Measurements from ENCODE around the gene FOXN1.
"Not testable (repeated sequence)": the region's sequence is repeated elsewhere in the genome, so short reads cannot be mapped to it uniquely, and the experiment has no call there.

Gene FOXN1

DNA sequence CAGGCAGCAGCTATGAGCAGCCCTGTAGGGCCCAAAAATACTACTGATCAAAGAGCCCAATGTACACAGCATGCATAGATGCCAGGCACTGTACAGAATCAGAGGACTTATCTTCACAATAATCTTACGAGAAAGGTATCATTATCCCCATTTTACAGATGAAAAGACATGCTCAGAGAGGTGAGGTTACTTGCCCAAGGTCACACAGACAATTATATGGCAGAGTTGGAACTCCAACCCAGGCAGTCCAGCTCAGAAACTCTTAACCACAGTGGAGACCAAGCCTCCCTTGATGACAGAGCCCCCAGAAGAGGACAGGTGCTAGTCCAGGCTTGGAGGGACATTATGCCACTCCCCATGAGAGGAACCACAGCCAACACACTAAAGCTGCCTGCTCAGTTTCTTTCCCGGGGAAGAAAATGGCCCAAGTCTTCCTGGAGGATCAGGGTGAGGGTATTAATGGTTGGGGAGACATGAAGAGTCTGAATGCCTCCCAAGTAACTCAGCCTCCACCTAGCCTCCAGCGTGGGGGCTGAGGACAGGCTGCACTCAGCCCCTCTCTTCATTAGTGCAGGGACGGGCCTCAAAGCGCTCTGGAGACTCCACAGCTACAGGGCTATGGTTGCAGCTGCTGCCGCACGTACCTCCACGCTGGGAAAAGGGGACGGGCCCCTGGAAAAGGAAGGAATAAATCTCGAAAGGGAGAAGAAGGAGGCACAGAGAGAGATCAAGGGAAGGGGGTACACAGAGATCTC lies 45.5 kb downstream of the FOXN1 start:
- in situ Hi-C loops (cut with HindIII; ENCODE audit: low pct_ligation_motif_present, low pct_unique_long_range_greater_than_20kb, low sequenced_read_pairs): no loop called here
- DNase-seq: peak; percentile 27

DNA sequence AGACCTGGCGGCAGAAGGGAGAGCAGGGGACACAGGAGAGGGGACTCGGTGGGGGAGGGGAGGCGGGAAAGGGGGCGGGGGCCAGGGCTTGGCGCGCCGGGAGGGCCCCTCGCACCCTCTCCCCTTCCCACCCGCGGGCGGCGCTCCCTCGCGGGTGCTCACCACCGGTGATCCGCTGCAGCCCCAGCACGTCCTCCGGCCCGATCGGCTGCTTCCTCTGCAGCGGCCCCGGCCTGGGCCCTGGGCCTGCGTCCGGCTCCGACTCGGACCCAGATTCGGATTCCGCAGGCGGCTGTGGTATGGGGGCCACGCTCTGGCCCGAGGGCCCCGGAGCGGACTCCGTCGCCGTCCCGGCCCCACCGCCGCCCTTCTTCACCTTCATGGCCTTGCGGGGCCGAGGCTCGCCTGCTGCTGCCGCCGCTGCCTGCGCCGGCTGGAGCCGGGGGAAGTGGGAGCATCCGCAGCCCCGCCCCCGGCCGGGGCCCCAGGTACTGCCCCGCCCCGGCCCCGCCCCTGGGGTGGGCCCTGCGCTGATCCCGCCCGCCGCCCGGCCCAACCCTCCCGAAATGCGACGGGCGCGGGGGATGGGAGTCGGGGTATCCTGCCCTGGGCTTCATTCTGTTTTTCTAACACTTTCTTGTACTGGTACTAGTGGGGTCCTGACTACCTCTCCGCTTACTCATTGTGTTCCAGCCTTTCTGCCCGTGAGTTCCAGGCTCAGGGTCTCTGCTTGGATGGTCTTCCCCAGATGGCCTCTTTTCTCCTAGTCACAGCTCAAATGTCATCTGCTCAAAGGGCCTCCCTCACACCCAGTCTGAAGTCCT lies 46.2 kb downstream of the FOXN1 start, which contains the start of gene UNC119:
UNC119 (minus strand) TSS at position 449 of the 824 bp plus-strand sequence; CDS start at position 382, 67 bp downstream.
- peak; percentile 82 for DNase-seq
- in situ Hi-C loops (cut with HindIII; ENCODE audit: low pct_ligation_motif_present, low pct_unique_long_range_greater_than_20kb, low sequenced_read_pairs): no loop called here

DNA sequence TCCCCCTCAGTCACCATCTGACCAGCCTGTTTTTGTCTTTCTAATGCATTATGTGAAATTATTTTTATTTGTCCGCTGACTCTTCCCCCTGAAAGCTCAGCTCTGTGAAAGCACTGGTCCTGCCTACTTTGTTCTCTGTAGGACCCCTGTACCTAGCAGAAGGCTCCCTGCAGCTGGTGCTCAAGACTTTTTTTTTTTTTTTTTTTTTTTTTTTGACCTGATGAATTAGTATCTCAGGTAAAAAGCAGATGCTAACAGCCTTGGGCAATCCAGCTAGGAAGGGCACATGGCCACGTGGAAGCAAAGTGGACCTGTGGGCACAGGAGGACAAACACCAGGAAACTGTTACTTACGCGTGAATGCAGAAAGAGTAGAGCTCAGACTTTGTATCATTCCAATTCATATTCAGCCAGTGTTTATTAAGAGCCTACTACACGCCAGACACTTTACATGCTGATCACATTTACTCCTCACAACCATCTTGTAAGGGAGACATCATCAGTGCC lies 46.9 kb downstream of the FOXN1 start:
- in situ Hi-C loops (cut with HindIII; ENCODE audit: low pct_ligation_motif_present, low pct_unique_long_range_greater_than_20kb, low sequenced_read_pairs): no loop called here
- DNase-seq: no peak

DNA sequence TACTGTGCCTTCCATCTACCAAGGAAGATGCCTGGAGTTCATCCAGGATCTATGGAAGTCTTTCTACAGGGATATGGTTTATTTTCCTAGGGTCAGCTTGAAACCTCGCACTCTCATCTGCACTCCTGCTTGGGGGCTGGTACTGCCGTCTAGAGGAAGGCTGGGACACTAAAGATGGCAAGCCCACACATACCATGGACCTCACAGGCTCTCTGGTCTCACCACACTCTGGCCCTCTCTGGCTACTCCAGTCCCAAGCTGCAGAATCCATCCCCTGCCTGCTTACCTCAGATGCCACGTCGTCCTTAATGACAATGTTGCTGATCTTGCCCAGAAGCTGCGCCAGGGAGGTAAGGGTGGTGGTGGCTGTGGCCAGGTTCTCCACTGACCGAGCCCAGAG lies 48.4 kb downstream of the FOXN1 start:
- in situ Hi-C loops (cut with HindIII; ENCODE audit: low pct_ligation_motif_present, low pct_unique_long_range_greater_than_20kb, low sequenced_read_pairs): no loop called here
- DNase-seq: no peak

DNA sequence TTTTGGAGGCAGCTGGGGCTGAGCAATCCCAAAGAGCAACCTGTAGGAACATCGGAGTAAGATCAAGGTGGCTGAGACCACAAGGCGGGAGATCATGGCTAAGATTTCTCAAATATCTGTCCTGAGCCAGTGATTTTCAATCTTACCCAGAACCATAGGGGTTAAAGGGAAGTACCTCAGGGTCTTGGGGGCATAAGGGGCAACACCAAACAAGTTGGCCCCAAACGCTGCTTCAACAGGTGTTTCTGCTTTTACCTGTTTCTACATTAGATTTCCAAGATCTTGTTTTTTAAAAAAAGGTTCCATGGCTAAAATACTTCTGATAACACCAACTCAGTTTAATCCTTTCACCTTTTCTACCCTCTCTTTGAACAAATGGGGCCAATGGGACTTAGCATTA lies 48.9 kb downstream of the FOXN1 start:
- in situ Hi-C loops (cut with HindIII; ENCODE audit: low pct_ligation_motif_present, low pct_unique_long_range_greater_than_20kb, low sequenced_read_pairs): no loop called here
- no peak for DNase-seq

DNA sequence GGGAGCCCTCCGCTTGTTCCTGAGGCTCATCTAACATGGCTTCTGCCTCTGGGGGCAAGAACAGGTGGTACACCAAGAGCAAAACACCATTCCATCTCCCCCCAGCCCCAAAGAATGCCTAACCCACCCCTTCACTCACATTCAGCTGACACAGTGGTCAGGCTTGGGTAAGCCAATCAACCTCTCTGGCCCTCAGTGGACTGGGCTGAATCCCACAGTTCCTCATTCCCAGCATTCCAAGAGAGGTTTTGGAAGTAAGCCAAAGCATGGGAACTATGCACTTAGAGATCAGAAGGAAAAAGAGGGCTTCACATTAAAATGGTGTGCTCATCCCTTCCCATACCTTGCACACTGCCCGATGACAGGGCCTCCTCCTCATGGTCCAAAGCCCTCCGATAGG lies 57.3 kb downstream of the FOXN1 start:
- in situ Hi-C loops (cut with HindIII; ENCODE audit: low pct_ligation_motif_present, low pct_unique_long_range_greater_than_20kb, low sequenced_read_pairs): no loop called here
- peak; percentile 98 for DNase-seq

DNA sequence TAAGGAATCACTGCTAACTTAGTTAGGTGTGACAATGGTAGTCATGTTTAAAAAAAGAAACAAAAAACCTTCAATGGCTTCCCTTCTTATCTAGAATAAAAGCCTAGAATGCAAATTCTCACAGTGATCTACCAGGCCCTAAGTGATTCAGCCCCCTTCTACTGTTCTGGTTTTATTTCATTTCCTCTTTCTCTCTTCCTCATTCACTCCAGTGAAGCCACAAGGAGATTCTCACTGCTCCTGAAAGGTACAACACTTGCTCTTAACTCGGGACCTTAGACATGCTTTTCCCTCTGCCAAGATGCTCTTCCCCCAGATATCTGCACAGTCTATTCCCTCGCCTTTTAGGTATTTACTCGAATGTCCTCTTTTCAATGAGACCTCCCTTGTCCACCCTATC lies 61.5 kb downstream of the FOXN1 start:
- in situ Hi-C loops (cut with HindIII; ENCODE audit: low pct_ligation_motif_present, low pct_unique_long_range_greater_than_20kb, low sequenced_read_pairs): no loop called here
- no peak for DNase-seq

DNA sequence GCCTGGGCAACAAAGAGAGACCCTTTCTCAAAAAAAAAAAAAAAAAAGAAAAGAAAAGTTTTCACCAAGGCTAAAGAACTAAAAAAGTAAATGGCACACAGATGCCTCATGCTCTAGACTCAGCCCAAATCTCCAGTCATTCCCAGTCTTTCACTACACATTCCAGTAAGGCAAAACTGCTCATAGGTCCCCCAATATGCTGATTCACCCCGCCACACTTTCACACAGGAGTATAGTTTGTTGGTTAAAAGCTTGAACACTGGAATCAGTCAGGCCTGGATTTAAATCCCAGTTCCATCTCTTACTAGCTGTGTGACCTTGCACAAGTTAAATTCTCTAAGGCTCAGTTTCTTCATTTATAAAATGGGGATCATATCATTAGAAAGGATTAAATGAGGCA lies 63.3 kb downstream of the FOXN1 start:
- no peak for DNase-seq
- in situ Hi-C loops (cut with HindIII; ENCODE audit: low pct_ligation_motif_present, low pct_unique_long_range_greater_than_20kb, low sequenced_read_pairs): no loop called here

DNA sequence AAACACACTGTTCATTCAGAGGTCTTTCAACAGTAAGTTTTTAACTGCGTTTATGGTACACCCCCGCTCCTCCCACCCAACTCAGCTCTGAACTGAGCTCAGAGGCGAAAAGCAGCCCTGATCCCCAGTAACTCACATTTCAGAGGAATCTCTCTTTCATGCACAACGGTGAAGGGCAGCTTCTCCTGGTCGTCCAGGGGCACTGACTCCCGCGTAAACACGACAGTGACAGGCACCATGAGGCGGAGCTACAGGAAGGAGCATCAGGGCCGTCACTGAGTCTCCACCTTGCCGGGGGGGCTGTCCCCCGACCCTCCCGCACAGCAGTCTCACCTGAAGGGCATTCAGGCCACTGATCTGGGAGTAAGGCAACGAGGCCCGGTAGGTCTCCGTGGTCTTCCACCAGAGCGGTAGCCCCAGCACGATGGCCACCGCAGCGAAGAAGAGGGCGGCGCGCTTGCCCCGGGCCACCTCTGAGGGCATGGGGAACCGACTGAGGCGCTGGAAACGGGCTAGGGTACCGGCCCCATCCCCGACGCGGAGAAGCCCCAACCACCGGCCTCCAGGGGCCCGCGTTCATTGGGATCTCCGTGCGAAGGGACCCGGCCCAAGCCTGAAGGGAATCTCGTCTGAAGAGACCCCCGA lies 64.7 kb downstream of the FOXN1 start:
- in situ Hi-C loops (cut with HindIII; ENCODE audit: low pct_ligation_motif_present, low pct_unique_long_range_greater_than_20kb, low sequenced_read_pairs): no loop called here
- peak; percentile 12 for DNase-seq

DNA sequence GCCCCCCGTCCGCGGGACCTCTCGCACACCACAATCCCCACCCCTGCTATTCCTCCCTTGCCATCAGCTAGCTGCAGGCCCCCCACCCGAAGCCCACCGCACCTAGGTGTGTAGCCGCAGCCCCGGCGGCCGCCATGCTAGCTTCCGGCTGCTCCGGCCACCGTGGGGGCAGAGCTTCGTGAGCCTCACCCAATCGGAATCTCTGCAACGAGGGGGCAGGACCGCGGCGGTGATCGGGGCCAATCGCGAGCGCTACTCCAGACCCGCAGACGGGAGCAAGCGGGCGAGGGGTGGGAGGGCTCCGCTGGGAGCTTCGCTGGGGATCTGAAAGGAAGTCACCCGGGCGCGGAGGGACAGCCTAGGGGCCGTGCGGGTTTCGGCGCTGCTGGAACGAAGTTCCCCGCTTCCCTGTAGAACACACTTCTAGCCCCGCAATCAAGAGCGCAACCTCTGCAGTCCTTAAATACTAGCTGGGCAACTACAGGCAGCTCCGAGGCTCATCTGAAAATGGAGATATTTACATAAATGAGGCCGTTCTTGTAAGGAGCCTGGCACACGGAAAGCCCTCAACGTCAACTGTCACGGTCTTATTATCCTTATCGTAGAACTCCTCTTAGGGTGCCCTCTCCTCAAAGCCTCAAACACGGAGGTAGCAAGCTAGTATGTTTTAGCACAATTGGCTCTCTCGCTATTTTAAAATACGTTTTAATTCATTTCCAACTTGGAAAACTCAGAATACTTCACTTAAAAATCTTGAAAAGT lies 65.4 kb downstream of the FOXN1 start, which contains the start of gene PIGS:
PIGS (minus strand) TSS at position 164 of the 762 bp plus-strand sequence; CDS start at position 136, 28 bp downstream.
- in situ Hi-C loops (cut with HindIII; ENCODE audit: low pct_ligation_motif_present, low pct_unique_long_range_greater_than_20kb, low sequenced_read_pairs): no loop called here
- DNase-seq: peak; percentile 95

DNA sequence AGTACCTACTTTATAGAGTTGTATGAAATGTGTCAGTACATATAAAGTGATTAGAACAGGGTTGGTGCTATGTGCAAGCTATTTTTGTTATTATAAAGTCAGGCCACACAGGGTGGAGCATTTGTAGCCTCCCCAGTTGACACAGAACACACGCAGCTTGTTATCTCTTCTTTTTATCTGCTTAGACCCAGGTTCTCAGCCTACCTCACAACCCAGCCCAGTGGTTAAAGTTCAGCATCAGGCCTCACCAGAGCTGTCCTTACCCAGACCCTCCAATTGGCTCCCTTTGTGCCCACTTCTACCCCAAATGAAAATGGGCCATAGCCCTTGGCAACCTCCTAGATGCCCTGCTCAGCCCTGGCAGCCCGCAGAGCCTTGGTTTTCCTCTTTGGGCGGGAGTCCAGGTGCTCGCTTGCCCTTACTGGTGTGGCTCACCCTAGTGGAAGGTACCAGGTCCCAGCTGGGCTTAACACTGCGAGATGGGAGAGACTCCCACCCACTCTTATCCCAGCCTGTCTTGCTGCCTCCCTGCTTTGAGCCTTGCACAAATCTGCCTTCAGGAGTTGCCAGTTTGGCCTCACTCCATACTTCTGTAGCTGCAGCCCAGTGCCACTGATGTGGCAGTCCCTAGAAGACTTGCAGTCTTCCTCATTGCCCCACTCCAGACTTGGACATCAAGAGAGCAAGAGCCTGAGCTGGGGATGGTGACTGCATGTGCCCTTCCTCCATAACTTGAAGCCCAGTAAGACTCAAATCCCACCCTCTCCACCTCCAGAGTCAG lies 66.3 kb downstream of the FOXN1 start:
- in situ Hi-C loops (cut with HindIII; ENCODE audit: low pct_ligation_motif_present, low pct_unique_long_range_greater_than_20kb, low sequenced_read_pairs): no loop called here
- DNase-seq: no peak

DNA sequence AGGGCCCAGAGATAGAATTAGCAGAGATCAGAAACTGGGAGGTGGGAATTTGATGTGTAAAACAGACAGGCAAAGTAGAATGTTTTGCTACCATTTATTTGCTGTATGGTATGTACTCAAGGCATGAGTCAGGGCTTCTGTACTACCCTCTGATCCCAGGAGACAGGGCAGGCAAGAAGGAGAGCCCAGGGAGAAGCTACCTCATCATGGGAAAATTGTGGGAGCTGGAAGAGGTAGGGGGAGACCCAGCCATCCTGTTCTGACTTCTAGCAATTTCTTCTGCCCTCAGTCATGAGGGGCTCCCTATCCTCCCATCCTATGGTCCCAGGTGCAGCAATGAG lies 66.9 kb downstream of the FOXN1 start:
- in situ Hi-C loops (cut with HindIII; ENCODE audit: low pct_ligation_motif_present, low pct_unique_long_range_greater_than_20kb, low sequenced_read_pairs): no loop called here
- DNase-seq: no peak

DNA sequence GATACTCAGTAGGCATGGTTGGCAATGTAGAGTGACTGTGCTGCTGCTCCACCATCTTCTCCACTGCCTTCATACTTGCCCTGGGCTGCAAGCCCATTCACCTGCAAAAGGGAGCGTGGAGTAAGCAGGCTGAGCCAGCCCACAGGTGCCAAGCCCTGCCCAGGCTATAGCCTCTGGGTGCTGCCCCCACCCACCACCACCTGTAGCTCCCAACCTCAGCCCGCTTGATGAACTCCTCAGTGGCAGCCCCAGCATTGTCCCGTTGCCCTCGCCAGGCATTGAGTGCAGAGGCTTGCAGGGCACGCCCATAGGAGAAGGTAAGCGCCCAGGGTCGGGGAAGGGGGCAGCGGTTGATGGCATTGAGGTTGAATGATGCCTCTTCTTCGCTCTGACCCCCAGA lies 67.4 kb downstream of the FOXN1 start:
- in situ Hi-C loops (cut with HindIII; ENCODE audit: low pct_ligation_motif_present, low pct_unique_long_range_greater_than_20kb, low sequenced_read_pairs): no loop called here
- no peak for DNase-seq

DNA sequence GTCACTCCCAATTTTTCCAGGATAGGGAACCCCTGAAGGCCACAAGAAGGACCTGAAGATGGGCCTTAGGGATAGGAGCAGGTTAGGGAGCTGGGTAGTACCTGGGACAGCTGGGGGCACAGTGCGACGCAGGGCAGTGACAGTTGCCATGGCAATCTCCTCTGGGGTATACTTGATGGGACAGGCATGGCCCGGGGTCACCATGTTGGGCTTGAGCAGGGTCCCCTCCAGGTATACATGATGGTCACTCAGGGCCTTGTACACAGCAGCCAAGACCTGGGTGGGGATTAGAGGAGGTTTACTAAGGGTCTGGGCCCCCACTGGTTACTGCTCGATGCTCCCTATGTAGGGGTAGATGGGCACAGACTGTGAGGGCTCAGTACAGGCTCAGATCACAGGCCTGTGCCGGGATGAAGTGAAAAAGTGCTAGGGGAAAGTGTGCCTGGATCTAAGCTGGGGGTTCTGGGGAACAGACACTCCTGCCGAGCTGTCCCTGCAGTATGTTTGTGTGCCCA lies 67.9 kb downstream of the FOXN1 start:
- no peak for DNase-seq
- in situ Hi-C loops (cut with HindIII; ENCODE audit: low pct_ligation_motif_present, low pct_unique_long_range_greater_than_20kb, low sequenced_read_pairs): no loop called here

DNA sequence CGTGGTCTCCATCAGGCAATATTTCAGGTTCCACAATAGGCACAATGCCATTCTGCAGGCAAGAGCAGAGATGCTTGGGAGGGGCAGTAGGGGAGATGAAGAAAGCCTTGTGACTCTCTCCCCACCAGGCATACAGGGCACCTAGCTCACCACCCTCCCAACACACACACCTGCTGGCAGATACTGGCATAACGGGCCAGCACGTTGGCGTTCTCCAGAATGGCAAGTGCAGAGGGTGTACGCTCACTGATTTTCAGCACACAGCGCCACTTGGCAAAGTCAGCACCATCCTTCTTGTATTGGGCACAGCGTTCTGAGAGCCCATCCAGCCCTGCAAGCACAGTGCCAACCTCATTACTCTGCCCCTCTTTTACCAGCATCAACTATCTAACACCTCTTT lies 68.4 kb downstream of the FOXN1 start:
- no peak for DNase-seq
- in situ Hi-C loops (cut with HindIII; ENCODE audit: low pct_ligation_motif_present, low pct_unique_long_range_greater_than_20kb, low sequenced_read_pairs): no loop called here

DNA sequence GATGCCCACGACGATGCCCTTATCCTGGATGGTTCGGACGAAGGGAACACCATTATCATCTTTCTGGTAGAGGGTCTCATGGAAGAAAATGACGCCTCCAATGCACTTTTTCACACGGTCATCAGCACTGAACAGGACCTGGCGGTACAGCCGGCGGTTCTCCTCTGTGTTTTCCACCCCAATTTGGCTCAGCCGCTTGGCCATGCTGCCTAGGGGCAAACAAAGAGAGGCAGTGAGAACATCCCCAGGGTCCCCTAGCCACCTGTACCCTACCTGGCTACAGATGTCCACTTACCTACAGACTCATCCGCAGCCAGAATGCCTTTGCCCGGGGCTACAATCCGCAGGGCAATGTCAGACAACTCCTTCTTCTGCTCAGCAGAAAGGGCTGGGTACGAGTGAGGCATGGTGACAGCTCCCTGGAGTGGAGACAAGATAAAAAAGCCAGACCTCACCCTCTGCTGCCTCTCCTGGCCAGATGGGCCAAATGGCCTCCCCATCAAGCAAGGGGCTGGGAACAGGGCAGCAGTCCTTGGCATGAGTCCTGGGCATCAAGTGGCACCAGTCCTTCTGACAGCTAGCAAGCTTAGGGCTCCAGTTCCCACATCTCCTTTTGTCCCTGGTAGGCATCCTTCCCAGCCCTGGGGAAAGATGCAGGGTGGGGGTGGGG lies 69.1 kb downstream of the FOXN1 start:
- no peak for DNase-seq
- in situ Hi-C loops (cut with HindIII; ENCODE audit: low pct_ligation_motif_present, low pct_unique_long_range_greater_than_20kb, low sequenced_read_pairs): no loop called here

DNA sequence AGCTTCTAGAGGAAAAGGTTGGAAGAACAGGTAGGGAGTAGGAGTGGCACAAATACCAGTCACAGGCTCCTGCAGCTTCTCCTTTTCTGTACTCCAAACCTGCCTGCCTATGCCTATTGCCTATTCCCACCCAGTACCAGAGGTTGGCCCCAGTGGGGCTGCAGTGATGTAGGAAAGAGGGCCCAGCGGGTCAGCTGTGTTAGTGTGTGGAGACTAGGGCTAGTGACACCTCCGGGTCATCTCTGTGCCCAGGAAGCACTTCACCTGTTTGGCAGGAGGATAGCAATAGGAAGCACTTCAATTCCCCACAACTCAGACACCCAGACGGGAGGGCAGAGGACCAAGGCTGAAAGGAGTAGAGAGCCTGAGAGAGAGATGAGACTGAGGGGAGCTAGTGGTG lies 69.9 kb downstream of the FOXN1 start:
- in situ Hi-C loops (cut with HindIII; ENCODE audit: low pct_ligation_motif_present, low pct_unique_long_range_greater_than_20kb, low sequenced_read_pairs); DNase-seq: not testable (repeated sequence)
